Stimulated activated CD4-positive, alpha-beta T cell treated with anti-CD3 and anti-CD28 coated beads, Interleukin-1b, Interleukin-23, amount 100 ng/mL, for 48 hours (primary cell): ENCODE data around the gene CST7.

Experiments used
- DNase-seq: peaks from one replicate; pipeline ENCODE4 v3.0.0-alpha.2; 2020

CST7 gene

GRCh38 chr20:24951536-24952083 is 2.5 kb downstream of the CST7 start:
- DNase-seq, result no peak

DNA sequence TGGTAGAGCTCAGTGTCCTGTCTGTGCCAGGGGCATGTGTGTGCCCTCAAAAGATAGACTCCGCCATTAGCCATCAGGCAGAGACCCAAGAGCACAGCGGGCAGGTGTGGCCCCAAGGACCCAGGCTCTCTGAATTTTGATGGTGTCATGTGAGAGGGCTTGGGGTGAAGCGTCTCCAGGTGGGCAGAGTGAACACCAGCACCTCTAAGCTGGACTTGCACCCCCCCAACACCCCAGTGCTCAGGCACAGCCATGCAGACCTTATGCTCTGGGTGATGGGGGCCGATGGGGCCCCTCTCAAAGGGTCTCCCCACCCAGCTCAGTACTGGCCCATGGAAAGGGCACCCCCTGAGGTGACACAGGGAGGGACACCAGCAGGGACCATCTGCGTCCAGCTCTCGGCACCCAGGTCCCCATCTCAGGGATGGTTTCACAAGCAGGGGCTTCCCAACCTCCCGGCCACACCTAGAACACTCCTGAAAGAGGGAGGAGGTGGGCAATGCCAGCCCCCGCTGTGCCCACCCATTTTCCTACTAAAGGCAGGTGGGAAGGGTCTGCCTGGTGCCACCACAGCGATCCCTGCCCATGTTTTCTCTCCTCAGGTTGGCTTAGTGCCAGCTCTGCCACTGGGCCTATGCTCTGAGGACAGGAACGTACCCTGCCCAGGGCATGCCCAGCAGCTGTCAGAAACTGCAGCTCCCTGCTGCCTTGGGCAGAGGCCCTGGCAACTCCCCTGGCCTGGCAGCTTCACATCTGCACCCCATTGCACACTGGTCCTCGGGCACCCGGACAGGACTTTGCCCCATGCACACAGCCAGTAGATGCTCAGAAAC is 3.5 kb downstream of the CST7 start:
- no peak for DNase-seq

DNA sequence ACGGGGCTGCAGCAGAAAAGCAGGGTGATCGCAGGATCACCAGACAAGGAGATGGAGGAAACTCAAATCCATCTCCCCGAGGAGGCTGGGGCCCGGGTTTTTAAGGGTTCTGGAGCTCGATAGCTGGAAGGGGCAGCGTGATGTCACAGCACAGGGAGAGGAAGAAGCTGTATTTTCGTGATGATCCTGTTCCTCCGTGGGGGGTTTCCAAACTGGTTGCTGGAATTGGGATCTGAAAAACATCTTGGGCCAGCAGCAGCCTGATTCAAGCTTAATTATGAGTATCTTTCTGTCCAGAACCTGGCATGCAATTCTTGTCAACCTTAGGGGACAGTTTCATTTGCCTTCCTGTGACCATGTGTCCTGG is 4.1 kb downstream of the CST7 start:
- no peak for DNase-seq

- no peak for DNase-seq
These were observed 4.6 kb downstream of the CST7 start for GRCh38 chr20:24953621-24954133.

- DNase-seq, result no peak
These were observed 5.1 kb downstream of the CST7 start for GRCh38 chr20:24954151-24954550.

DNA sequence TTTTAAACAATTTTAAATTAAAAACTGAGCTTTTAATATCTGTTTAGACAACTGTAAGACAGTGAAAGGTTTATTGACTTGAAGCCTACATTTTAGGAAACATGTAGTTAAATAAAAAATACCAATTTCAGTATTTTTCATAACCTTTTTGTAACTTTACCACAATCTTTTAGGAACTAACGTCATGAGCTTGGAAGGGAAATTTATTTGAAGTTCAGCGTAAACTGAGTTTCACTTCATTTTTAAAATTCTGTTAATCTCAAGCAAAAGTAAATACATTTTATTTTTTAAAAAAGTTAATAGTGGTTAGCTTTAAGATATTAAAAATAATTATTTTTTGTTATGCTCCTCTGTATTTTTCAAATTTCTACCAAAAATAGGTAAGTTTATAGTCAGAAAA is 5.5 kb downstream of the CST7 start:
- DNase-seq, result no peak

DNA sequence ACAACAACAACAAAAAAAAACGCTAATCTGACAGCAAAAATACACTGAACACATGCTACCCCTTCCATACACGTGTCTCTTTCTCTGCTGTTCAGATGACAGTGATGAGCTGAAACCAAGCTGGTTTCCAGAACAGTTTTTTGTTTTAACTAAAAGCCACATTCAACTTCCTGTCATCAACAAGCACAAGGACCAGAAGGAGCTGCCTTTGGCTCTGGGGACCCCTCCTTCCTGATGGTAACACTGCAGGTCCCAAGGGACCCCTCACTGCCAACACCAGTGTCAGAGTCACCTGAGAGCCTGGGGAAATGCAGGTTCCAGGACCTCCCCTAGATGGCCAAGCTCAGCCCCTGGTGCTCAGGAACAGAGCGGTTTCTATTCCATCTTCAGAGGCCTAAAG is 6.0 kb downstream of the CST7 start:
- no peak for DNase-seq

- no peak for DNase-seq
These were observed 7.2 kb downstream of the CST7 start for GRCh38 chr20:24956001-24956841.

DNA sequence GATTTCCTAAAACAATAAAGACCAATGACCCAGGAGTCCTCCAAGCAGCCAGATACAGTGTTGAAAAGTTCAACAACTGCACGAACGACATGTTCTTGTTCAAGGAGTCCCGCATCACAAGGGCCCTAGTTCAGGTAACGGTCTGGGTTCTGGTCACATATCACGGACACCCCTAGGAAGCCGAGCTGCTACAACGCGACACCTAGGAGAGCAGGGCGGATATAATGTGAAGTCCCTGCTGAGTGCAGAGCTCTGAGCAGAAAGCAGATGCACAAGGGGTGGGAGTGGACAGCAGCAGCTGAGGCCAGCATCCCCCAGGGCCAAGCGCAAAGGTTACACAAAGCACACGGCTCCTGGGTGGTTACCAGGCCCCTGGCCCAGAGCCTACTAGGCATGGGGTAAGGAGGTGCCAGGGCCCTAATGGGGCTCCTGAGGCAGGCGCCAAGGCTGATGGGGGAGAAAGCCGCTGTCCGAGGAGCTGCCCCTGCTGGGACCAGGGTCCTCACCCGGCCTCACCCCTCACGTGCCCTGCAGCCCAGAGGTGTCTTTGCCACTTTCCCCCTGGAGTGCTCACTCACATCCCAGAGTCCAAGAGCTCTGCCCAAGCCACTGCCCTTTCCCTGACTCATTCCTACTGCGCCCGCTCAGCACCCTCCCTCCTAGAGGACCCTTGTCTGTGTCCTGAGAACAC is 8.4 kb downstream of the CST7 start:
- no peak for DNase-seq

DNA sequence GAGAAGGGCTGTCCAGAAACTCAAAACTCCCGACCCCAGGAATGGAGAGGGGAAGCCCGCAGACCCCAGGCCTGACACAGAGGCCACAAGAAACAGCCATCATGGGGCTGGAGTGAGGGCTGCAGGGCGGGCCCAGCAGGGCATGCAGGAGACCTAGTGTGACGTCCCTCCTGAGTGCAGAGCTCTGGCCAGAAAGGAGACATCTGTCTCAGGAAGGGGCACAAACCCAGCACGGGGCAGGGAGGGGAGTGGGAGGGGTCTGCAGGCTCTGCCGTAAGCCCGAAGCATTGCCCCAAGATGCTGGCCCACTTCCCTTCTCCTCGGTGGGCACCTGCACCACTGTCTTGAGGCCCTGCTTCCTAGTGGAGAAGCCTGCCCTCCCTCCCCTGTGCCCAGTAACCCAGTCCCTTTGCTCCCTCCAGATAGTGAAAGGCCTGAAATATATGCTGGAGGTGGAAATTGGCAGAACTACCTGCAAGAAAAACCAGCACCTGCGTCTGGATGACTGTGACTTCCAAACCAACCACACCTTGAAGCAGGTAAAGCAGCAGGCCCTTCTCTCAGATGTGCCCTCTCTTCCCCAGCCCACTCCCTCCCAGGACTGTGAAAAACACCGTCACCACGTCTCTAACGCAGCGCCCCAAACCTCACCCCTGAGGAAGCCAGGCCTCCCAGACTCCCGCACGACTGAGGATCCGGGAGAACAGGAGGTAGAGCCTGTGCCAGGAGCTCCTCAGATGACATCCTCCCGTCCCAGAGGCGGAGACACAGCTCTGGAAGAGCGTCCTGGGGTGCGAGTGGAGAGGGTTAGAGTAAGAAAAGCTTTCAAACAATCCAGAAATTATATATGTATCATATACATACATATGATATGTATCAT is 9.7 kb downstream of the CST7 start:
- no peak for DNase-seq

DNA sequence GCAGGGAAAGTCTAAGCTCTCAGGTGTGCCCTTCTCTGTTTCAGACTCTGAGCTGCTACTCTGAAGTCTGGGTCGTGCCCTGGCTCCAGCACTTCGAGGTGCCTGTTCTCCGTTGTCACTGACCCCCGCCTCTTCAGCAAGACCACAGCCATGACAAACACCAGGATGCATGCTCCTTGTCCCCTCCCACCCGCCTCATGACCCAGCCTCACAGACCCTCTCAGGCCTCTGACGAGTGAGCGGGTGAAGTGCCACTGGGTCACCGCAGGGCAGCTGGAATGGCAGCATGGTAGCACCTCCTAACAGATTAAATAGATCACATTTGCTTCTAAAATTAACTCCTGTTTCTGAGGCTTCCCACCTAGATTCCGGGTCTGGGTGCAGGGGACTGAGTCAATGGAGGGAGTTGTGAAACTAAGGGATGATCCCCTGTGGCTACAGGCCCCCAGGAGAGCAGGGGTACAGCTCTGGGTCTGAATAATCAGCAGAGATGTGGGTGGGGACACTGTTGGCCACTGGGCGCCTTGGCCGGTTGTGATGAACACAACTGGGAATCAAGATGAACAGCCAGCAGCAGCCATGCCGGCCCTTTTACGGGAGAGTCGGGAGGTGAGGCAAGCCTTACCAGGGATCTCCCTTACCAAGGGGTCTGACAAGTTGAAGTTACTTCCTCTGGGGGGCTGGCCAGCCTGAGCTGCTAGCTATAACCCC is 10.7 kb downstream of the CST7 start:
- DNase-seq, result no peak

DNA sequence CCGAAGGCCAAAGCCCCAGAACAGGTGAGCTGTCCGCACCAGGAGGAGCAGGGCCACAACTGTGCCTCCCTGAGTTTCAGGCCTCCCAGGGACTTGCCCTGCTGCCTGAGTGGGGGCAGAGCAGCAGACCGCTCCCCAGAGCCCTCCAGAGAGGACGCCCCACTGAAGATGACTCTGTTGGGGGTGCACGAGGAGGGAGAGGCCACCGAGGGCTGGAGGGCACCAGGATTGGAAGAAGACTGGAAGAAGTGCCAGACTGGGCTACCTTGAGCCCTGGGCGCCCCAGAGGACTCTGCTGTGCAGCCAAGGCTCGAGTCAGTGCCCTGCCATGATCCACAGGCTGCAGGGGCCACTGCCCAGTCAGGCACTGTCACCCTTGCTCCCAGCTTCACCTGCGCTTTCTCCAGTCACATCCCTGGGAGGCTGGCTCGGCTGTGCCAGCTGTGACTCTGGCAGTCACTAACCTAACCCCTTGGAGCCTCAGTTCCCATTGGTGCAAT is 11.3 kb downstream of the CST7 start:
- no peak for DNase-seq

- no peak for DNase-seq
These were observed 11.8 kb downstream of the CST7 start for GRCh38 chr20:24960861-24961260.

- no peak for DNase-seq
These were observed 12.5 kb downstream of the CST7 start for GRCh38 chr20:24961384-24962181.

DNA sequence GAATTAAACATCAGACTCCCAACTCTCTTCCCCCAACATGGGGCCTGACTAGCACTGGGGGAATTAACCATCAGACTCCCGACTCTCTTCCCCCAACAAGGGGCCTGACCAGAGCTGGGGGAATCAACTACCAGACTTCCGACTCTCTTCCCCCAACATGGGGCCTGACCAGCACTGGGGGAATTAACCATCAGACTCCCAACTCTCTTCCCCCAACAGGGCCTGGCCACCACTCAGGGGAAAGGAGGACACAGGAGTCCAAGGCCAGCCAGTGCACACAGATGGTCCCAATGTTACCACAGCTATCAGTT is 13.1 kb downstream of the CST7 start:
- DNase-seq, result no peak

- no peak for DNase-seq
These were observed 13.4 kb downstream of the CST7 start for GRCh38 chr20:24962510-24962909.

- DNase-seq, result no peak
These were observed 14.8 kb downstream of the CST7 start for GRCh38 chr20:24963672-24964505.

- DNase-seq, result no peak
These were observed 15.4 kb downstream of the CST7 start for GRCh38 chr20:24964506-24964840.

DNA sequence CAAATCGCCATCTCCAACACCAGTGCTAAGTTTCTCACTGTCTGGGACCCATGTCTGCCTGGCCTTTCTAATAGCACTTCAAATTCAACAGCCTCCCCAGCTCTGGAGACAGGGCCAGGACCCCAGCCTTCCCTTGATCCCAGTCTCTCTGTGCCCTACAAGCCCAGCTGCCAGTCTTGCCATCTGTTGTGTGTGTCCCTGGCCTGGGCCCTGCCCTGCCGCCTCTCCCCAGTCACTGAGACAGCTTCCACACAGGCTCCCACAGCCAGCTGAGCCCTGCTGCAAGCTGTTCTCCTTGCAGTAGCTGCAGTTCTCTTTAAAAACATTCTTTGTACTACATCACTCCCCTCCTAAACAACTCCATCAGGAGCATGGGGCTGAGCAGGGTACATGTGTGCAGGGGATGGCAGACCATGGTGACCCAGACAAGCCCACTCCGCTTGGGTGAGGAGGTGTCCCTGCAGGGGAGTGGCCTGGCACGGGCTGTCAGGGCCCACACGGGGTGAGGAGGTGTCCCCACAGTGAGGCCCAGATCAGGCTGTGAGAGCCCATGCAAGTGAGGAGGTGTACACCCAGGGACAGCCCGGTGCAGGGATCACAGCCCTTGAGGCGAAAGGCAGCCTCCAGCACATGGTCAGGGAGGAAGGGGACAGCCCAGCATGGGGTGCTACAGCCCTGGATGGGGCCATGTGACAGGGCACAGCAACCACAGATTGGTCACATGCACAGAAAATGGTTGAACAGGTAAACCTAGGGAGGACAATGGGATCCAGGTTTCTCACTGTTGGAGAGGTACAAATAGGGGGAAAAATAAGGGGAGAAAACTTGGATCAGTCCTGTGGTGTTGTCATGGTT is 16.2 kb downstream of the CST7 start:
- no peak for DNase-seq
